ENCODE results near the gene PATL1.

PATL1 gene

DNA sequence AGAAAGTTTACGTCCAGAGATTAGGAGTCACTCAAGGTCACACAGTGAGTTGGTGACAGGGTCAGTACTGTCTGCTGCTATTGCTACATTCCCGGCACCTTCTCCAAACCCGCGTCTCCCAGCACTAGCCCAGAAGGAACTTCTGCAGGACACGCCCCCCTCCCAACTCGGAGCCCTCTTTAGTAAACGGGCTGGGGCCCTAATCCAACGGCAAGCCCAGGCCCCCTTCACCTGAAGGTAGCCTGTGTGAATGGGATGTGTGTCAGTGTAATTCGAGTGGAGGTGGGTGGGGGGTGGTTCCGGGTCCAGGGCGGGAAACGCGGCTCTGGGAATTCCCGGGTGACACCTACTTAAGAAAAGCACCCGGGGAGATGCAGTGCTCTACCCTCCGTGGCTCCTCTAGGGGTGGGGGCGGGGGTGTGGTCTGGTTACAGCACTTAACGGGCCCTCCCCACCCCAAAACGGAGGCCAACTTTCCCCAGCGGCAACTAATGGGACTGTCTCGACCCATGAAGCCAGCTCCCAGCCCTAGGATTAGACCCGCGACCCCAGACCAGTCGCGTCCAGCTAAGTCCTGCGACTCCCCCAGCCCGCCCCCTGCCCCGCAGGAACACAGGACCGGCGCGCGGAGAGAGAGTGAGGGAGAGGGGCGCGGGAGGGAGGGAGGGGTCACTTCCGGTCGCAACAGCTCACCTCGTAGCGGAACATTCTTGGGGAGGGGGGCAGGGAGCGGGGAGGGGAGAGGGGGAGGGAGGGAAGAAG is 468 bp downstream of the PATL1 start:
- peaks cover 11% of the 10 kb centered on the region for H3K4me1 ChIP-seq (ENCODE audit: control insufficient read depth, insufficient read depth, low read length)
- H3K4me3 ChIP-seq (ENCODE audit: low read length) = peak overlapping the region; percentile 71
- peaks cover 4% of the 10 kb centered on the region for H3K36me3 ChIP-seq (ENCODE audit: control insufficient read depth, insufficient read depth, low read length)
- H3K9ac ChIP-seq (ENCODE audit: low read length) = no peak overlapping the region
- peaks cover 3% of the 10 kb centered on the region for H3K27me3 ChIP-seq (ENCODE audit: control insufficient read depth, insufficient read depth, low read length)
- peak overlapping the region; percentile 71 for H3K27ac ChIP-seq (ENCODE audit: low read depth, low read length)

DNA sequence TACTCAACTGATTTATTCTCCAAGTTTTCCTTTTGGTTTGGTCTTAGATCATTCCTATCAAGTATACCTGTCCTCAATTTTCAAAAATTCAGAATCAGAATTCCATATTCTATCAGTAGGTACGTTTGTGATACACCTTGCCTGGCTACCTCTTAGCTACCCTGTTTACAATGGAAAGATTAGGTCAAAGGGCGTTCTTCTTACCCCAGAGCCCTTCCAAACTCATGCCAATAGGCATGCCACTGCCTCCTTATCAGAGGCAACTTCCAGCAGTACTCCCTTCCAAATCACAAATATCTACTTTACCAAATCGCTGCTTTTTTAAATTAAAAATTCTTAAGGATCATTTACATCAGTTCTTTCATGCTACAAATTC is 1.0 kb downstream of the PATL1 start:
- H3K4me3 ChIP-seq (ENCODE audit: low read length) = peak overlapping the region; percentile 71
- H3K9ac ChIP-seq (ENCODE audit: low read length) = no peak overlapping the region
- H3K4me1 ChIP-seq (ENCODE audit: control insufficient read depth, insufficient read depth, low read length) = peaks cover 11% of the 10 kb centered on the region
- peaks cover 3% of the 10 kb centered on the region for H3K27me3 ChIP-seq (ENCODE audit: control insufficient read depth, insufficient read depth, low read length)
- peaks cover 4% of the 10 kb centered on the region for H3K36me3 ChIP-seq (ENCODE audit: control insufficient read depth, insufficient read depth, low read length)
- peak overlapping the region; percentile 33 for H3K27ac ChIP-seq (ENCODE audit: low read depth, low read length)

DNA sequence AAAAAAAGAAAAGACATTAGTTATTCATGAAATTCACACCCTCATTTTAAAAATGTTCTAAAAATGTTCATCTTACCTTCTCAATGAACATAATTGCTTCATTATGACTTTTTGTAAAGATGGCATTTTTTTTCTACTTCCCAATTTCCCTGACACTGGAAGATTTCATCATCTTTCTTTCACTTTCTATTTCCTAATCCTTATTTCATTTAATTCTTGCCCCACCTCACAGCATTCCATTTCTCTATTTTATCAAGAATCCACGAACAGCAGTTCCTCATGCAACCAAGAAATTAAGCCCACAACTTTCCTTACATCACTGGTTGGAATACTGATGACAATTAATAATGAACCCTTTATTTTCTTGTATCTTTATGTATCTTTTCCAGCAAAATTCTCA is 1.9 kb downstream of the PATL1 start:
- Histone ChIP-seq H3K9ac (ENCODE audit: low read length) (no peak overlapping the region), H3K36me3 (ENCODE audit: control insufficient read depth, insufficient read depth, low read length) (peaks cover 4% of the 10 kb centered on the region), H3K4me3 (ENCODE audit: low read length) (no peak overlapping the region), H3K27me3 (ENCODE audit: control insufficient read depth, insufficient read depth, low read length) (peaks cover 3% of the 10 kb centered on the region), H3K27ac (ENCODE audit: low read depth, low read length) (no peak overlapping the region), H3K4me1 (ENCODE audit: control insufficient read depth, insufficient read depth, low read length) (peaks cover 11% of the 10 kb centered on the region)

GRCh38 chr11:59660621-59661020 is 8.2 kb downstream of the PATL1 start:
- Histone ChIP-seq H3K27me3 (ENCODE audit: control insufficient read depth, insufficient read depth, low read length) (no peaks in the 10 kb centered on the region), H3K4me1 (ENCODE audit: control insufficient read depth, insufficient read depth, low read length) (no peaks in the 10 kb centered on the region), H3K36me3 (ENCODE audit: control insufficient read depth, insufficient read depth, low read length) (peaks cover 22% of the 10 kb centered on the region), H3K4me3 (ENCODE audit: low read length) (no peak overlapping the region), H3K27ac (ENCODE audit: low read depth, low read length) (no peak overlapping the region), H3K9ac (ENCODE audit: low read length) (no peak overlapping the region)

DNA sequence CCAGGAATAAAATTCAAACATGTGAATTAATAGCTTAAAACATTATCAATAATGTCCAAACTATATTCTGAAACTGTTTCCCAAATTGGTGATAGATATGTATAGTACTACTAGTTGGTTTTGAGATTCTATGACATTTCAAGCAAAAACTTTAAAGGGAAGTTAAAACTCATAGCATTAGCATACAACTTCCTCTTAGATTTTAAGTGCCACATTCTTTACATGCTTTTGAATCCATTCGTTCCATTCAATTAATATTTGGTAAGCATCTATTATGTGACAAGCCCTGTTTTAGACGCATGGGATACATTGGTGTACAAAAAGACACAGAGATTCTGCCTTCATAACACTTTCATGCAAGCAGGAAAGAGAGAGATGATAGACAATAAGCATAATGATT is 8.9 kb downstream of the PATL1 start:
- H3K27ac ChIP-seq (ENCODE audit: low read depth, low read length) = no peak overlapping the region
- H3K36me3 ChIP-seq (ENCODE audit: control insufficient read depth, insufficient read depth, low read length) = peaks cover 29% of the 10 kb centered on the region
- H3K4me3 ChIP-seq (ENCODE audit: low read length) = no peak overlapping the region
- no peak overlapping the region for H3K9ac ChIP-seq (ENCODE audit: low read length)
- H3K4me1 ChIP-seq (ENCODE audit: control insufficient read depth, insufficient read depth, low read length) = no peaks in the 10 kb centered on the region
- no peaks in the 10 kb centered on the region for H3K27me3 ChIP-seq (ENCODE audit: control insufficient read depth, insufficient read depth, low read length)

GRCh38 chr11:59658036-59658435 is 10.8 kb downstream of the PATL1 start:
- Histone ChIP-seq H3K9ac (ENCODE audit: low read length) (no peak overlapping the region), H3K36me3 (ENCODE audit: control insufficient read depth, insufficient read depth, low read length) (peaks cover 34% of the 10 kb centered on the region)

DNA sequence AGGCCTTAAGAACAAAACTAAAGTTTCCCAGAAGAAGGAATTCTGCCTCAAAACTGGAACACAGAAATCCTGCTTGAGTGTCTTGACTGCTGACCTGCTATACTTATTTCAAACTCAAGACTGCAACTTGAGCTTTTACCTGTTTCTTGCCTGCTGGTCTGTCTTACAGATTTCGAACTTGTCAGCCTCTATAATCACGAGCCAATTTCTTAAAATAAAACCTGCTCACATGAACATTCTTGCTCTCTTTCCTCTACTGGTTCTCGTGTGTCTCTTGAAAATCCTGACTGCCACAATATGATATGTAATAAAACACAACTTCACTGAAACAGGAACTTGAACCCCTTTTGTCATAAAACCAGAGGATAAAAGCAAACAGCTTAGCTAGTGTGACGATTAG is 13.9 kb downstream of the PATL1 start:
- H3K9ac ChIP-seq (ENCODE audit: low read length) = no peak overlapping the region
- H3K4me3 ChIP-seq (ENCODE audit: low read length) = no peak overlapping the region
- no peaks in the 10 kb centered on the region for H3K4me1 ChIP-seq (ENCODE audit: control insufficient read depth, insufficient read depth, low read length)
- H3K36me3 ChIP-seq (ENCODE audit: control insufficient read depth, insufficient read depth, low read length) = peaks cover 43% of the 10 kb centered on the region
- H3K27ac ChIP-seq (ENCODE audit: low read depth, low read length) = no peak overlapping the region
- H3K27me3 ChIP-seq (ENCODE audit: control insufficient read depth, insufficient read depth, low read length) = no peaks in the 10 kb centered on the region

More at GRCh38 chr11:59658036-59658435, 10.8 kb downstream of the PATL1 start:
- Histone ChIP-seq H3K27ac (ENCODE audit: low read depth, low read length) (no peak overlapping the region), H3K4me3 (ENCODE audit: low read length) (no peak overlapping the region), H3K4me1 (ENCODE audit: control insufficient read depth, insufficient read depth, low read length) (no peaks in the 10 kb centered on the region), H3K27me3 (ENCODE audit: control insufficient read depth, insufficient read depth, low read length) (no peaks in the 10 kb centered on the region)

- Histone ChIP-seq H3K9ac (ENCODE audit: low read length) (no peak overlapping the region), H3K27ac (ENCODE audit: low read depth, low read length) (no peak overlapping the region), H3K27me3 (ENCODE audit: control insufficient read depth, insufficient read depth, low read length) (no peaks in the 10 kb centered on the region), H3K4me3 (ENCODE audit: low read length) (no peak overlapping the region), H3K4me1 (ENCODE audit: control insufficient read depth, insufficient read depth, low read length) (no peaks in the 10 kb centered on the region), H3K36me3 (ENCODE audit: control insufficient read depth, insufficient read depth, low read length) (peaks cover 32% of the 10 kb centered on the region)
Measured at GRCh38 chr11:59647245-59647980, 21.4 kb downstream of the PATL1 start.

DNA sequence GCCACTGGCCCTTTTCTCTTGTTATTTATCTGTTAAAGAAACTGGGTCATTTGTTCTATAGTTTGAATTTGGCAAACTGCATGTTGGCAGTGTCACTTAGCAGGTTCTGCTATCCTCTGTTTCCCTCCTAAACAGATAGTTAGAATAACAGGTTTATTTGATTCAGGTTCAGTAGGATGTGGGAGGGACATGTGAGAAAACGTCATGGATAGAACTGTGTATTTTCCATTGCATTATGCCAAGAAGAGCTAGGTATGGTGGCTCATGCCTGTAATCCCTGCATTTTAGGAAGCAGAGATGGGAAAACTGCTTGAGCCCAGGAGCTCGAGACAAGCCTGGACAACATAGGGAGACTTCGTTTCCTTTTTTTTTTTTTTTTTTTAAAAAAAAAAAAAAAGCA is 24.3 kb downstream of the PATL1 start:
- Histone ChIP-seq H3K27me3 (ENCODE audit: control insufficient read depth, insufficient read depth, low read length) (no peaks in the 10 kb centered on the region), H3K36me3 (ENCODE audit: control insufficient read depth, insufficient read depth, low read length) (peaks cover 34% of the 10 kb centered on the region)

DNA sequence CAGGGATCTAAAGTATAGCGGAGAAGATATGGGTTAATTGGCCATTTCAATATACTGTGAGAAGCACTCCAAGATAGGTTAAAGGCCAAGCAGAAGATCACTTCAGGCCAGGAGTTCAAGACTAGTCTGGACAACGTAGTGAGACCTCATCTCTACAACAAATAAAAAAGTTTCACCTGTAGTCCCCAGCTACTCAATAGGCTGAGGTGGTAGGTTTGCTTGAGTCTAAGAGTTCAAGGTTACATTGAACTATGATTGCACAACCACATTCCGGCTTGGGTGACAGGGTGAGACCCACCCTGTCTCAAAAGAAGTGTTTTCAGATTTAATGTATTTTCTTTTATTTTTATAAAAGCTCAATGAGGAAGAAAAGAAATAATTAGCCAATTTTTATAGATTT is 25.4 kb downstream of the PATL1 start:
- no peaks in the 10 kb centered on the region for H3K27me3 ChIP-seq (ENCODE audit: control insufficient read depth, insufficient read depth, low read length)
- no peak overlapping the region for H3K9ac ChIP-seq (ENCODE audit: low read length)
- H3K36me3 ChIP-seq (ENCODE audit: control insufficient read depth, insufficient read depth, low read length) = peaks cover 36% of the 10 kb centered on the region
- H3K4me1 ChIP-seq (ENCODE audit: control insufficient read depth, insufficient read depth, low read length) = no peaks in the 10 kb centered on the region
- H3K4me3 ChIP-seq (ENCODE audit: low read length) = no peak overlapping the region
- no peak overlapping the region for H3K27ac ChIP-seq (ENCODE audit: low read depth, low read length)

More for the DNA sequence above, 24.3 kb downstream of the PATL1 start:
- no peak overlapping the region for H3K9ac ChIP-seq (ENCODE audit: low read length)
- H3K4me3 ChIP-seq (ENCODE audit: low read length) = no peak overlapping the region
- no peak overlapping the region for H3K27ac ChIP-seq (ENCODE audit: low read depth, low read length)
- no peaks in the 10 kb centered on the region for H3K4me1 ChIP-seq (ENCODE audit: control insufficient read depth, insufficient read depth, low read length)

DNA sequence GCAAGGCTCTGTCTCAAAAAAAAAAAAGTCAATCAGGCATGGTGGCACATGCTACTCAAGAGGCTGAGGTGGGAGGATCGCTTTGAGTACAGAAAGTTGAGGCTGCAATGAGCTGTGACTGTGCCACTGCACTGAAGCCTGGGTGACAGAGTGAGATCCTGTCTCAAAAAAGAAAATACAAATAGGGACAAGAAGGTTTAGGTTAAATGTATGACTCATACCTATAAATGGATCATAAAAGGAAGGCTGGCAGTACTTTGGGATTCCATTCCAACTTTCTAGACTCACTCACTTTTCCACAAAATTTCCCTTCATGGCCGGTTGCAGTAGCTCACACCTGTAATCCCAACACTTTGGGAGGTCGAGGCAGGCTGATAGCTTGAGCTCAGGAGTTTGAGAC is 27.7 kb downstream of the PATL1 start:
- Histone ChIP-seq H3K36me3 (ENCODE audit: control insufficient read depth, insufficient read depth, low read length) (peaks cover 43% of the 10 kb centered on the region), H3K27ac (ENCODE audit: low read depth, low read length) (no peak overlapping the region), H3K4me1 (ENCODE audit: control insufficient read depth, insufficient read depth, low read length) (no peaks in the 10 kb centered on the region)

GRCh38 chr11:59630493-59630892 is 38.3 kb downstream of the PATL1 start:
- Histone ChIP-seq H3K36me3 (ENCODE audit: control insufficient read depth, insufficient read depth, low read length) (peaks cover 2% of the 10 kb centered on the region), H3K27ac (ENCODE audit: low read depth, low read length) (no peak overlapping the region), H3K9ac (ENCODE audit: low read length) (no peak overlapping the region), H3K4me1 (ENCODE audit: control insufficient read depth, insufficient read depth, low read length) (no peaks in the 10 kb centered on the region), H3K4me3 (ENCODE audit: low read length) (no peak overlapping the region), H3K27me3 (ENCODE audit: control insufficient read depth, insufficient read depth, low read length) (no peaks in the 10 kb centered on the region)

More for the DNA sequence above, 27.7 kb downstream of the PATL1 start:
- no peak overlapping the region for H3K4me3 ChIP-seq (ENCODE audit: low read length)
- no peaks in the 10 kb centered on the region for H3K27me3 ChIP-seq (ENCODE audit: control insufficient read depth, insufficient read depth, low read length)
- H3K9ac ChIP-seq (ENCODE audit: low read length) = no peak overlapping the region

DNA sequence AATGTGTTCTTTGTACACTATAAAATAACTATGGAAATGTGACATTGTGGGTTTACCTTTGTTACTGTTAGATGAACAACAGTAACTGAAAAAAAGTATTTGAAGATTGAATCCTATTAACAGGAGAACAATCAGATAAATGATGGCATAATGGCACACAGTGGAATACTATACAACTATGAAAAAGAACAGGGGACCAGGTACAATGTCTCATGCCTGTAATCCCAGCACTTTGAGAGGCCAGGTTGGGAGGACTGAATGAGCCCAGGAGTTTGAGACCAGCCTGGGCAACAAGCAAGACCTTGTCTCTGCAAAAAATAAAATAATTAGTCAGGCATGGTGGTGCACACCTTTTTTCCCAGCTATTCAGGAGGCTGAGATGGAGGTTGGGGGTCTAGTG is 38.8 kb downstream of the PATL1 start:
- no peaks in the 10 kb centered on the region for H3K27me3 ChIP-seq (ENCODE audit: control insufficient read depth, insufficient read depth, low read length)
- H3K9ac ChIP-seq (ENCODE audit: low read length) = no peak overlapping the region
- no peaks in the 10 kb centered on the region for H3K4me1 ChIP-seq (ENCODE audit: control insufficient read depth, insufficient read depth, low read length)
- H3K36me3 ChIP-seq (ENCODE audit: control insufficient read depth, insufficient read depth, low read length) = peaks cover 2% of the 10 kb centered on the region
- no peak overlapping the region for H3K27ac ChIP-seq (ENCODE audit: low read depth, low read length)
- H3K4me3 ChIP-seq (ENCODE audit: low read length) = no peak overlapping the region
